ENCODE measurements around the gene UCP2. TPM values are rescaled to one million over a fixed set of nuclear protein-coding genes. Genes with fewer than 3 reads are reported as not detected.
A peak's percentile ranks its signal among the peaks of the same experiment; 100 is the strongest.

Gene UCP2
- total RNA-seq, 1 donor from 2014 or later, result 26.4 TPM

- peaks cover 18% of the 10 kb centered on the region for H3K36me3 Mint-ChIP-seq (ENCODE audit: unreplicated experiment)
- no peaks in the 10 kb centered on the region for H3K27me3 Mint-ChIP-seq (ENCODE audit: unreplicated experiment)
- no peak overlapping the region for H3K4me3 Mint-ChIP-seq (ENCODE audit: unreplicated experiment)
- H3K4me1 Mint-ChIP-seq (ENCODE audit: unreplicated experiment), result no peaks in the 10 kb centered on the region
- no peak for DNase-seq (ENCODE audit: extremely low spot score, unreplicated experiment)
- TF ChIP-seq CTCF (IDR thresholded peaks at IDR 0.05), result no peak
- H3K9me3 Mint-ChIP-seq (ENCODE audit: unreplicated experiment), result no peaks in the 10 kb centered on the region
- no peak overlapping the region for H3K27ac Mint-ChIP-seq (ENCODE audit: unreplicated experiment)
These were observed 49.9 kb downstream of the UCP2 start for GRCh38 chr11:73932781-73933180.

- no peak for DNase-seq (ENCODE audit: extremely low spot score, unreplicated experiment)
- H3K9me3 Mint-ChIP-seq (ENCODE audit: unreplicated experiment), result no peaks in the 10 kb centered on the region
- H3K36me3 Mint-ChIP-seq (ENCODE audit: unreplicated experiment), result peaks cover 27% of the 10 kb centered on the region
- no peaks in the 10 kb centered on the region for H3K4me1 Mint-ChIP-seq (ENCODE audit: unreplicated experiment)
- no peak overlapping the region for H3K27ac Mint-ChIP-seq (ENCODE audit: unreplicated experiment)
- H3K27me3 Mint-ChIP-seq (ENCODE audit: unreplicated experiment), result no peaks in the 10 kb centered on the region
- H3K4me3 Mint-ChIP-seq (ENCODE audit: unreplicated experiment), result no peak overlapping the region
- TF ChIP-seq CTCF (IDR thresholded peaks at IDR 0.05), result no peak
These were observed 50.7 kb downstream of the UCP2 start for GRCh38 chr11:73931951-73932350.

GRCh38 chr11:73931039-73931645 is 51.5 kb downstream of the UCP2 start:
- Mint-ChIP-seq H3K4me1 (ENCODE audit: unreplicated experiment) (no peaks in the 10 kb centered on the region), H3K36me3 (ENCODE audit: unreplicated experiment) (peaks cover 28% of the 10 kb centered on the region), H3K4me3 (ENCODE audit: unreplicated experiment) (no peak overlapping the region), H3K27ac (ENCODE audit: unreplicated experiment) (peak overlapping the region; percentile 4), H3K27me3 (ENCODE audit: unreplicated experiment) (no peaks in the 10 kb centered on the region), H3K9me3 (ENCODE audit: unreplicated experiment) (no peaks in the 10 kb centered on the region)
- peak; percentile 53 for TF ChIP-seq CTCF (IDR thresholded peaks at IDR 0.05)
- DNase-seq (ENCODE audit: extremely low spot score, unreplicated experiment), result no peak

- Mint-ChIP-seq H3K4me1 (ENCODE audit: unreplicated experiment) (no peaks in the 10 kb centered on the region), H3K9me3 (ENCODE audit: unreplicated experiment) (no peaks in the 10 kb centered on the region), H3K27me3 (ENCODE audit: unreplicated experiment) (no peaks in the 10 kb centered on the region), H3K27ac (ENCODE audit: unreplicated experiment) (no peak overlapping the region), H3K4me3 (ENCODE audit: unreplicated experiment) (no peak overlapping the region), H3K36me3 (ENCODE audit: unreplicated experiment) (peaks cover 31% of the 10 kb centered on the region)
- TF ChIP-seq CTCF (IDR thresholded peaks at IDR 0.05), result no peak
- DNase-seq (ENCODE audit: extremely low spot score, unreplicated experiment), result no peak
These were observed 53.3 kb downstream of the UCP2 start for GRCh38 chr11:73929388-73929787.

Other genes starting within 250 kb of the UCP2 start
- 145 and 156 TPM in 2 replicates for gene RAB6A, start 221.8 kb downstream of the UCP2 start, total RNA-seq
- gene MRPL48, start 195.0 kb downstream of the UCP2 start, total RNA-seq, result 26.4 and 26.5 TPM in 2 replicates
- 54.2 and 55.8 TPM in 2 replicates for gene COA4, start 106.0 kb downstream of the UCP2 start, total RNA-seq
- gene PAAF1, start 105.8 kb downstream of the UCP2 start, total RNA-seq, result 16.0 and 17.3 TPM in 2 replicates
- not detected in 2 replicates for gene DNAJB13, start 31.8 kb downstream of the UCP2 start, total RNA-seq
- gene UCP3, start 26.2 kb upstream of the UCP2 start, total RNA-seq, result 1.0 and 1.8 TPM in 2 replicates
- gene C2CD3, start 188.2 kb upstream of the UCP2 start, total RNA-seq, result 25.2 and 26.9 TPM in 2 replicates
- gene PPME1, start 188.4 kb upstream of the UCP2 start, total RNA-seq, result 33.4 and 40.4 TPM in 2 replicates

All from osteocyte (in vitro differentiated cells).